GM19193 (cell line): ENCODE results near the gene DUSP15.

Experiments used
- POLR2A ChIP-seq: IDR thresholded peaks from 4 replicates; pipeline ENCODE4 v1.6.1; 2011; ENCODE audit not compliant: insufficient read depth, insufficient read length; ENCODE audit errors: extremely low read depth

The DUSP15 gene

DNA sequence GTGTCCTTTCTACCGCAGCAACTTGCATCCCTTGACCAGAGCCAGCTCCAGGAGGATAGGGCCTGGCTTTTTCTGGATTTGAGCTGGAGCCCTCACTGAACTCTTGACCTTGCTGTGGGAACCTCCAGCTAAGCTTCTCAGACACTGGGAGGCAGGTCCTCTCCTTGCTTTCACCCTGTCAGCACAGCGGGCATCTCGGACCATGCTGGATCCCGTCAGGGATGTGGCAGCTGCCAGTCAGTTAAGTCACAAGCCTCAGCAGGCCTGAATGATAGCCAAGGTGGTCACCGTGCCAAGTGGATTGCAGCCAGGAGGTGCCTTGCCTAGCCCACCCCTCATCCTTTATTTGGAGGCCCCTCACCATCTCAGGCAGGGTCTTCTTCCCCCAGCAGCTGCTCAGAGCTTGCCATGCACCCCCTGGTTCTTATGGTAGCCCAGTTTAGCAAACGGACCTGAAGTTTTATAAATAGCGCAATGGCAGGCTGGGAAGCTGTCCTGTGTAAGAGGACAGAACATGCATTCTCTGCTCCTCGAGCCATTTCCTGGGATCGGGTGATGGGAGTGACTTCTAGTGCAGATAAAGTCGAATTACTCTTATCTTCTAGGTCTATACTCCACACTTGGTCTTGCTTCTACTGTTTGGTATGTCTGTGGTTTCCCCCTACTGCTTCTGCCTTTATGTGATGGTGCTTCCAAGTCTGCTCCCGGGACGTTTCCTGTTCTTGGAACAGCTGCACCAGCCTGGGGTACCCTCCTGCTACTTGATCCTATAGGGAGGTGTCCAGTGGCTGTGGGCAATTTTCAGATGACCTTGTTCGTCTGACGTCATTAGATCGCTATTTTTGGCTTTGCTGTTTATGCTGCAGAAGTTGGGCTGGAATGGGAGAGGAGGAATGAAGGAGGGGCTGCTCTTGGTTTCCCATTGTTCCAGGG lies 58.3 kb downstream of the DUSP15 start:
- TF ChIP-seq POLR2A, result no peak

DNA sequence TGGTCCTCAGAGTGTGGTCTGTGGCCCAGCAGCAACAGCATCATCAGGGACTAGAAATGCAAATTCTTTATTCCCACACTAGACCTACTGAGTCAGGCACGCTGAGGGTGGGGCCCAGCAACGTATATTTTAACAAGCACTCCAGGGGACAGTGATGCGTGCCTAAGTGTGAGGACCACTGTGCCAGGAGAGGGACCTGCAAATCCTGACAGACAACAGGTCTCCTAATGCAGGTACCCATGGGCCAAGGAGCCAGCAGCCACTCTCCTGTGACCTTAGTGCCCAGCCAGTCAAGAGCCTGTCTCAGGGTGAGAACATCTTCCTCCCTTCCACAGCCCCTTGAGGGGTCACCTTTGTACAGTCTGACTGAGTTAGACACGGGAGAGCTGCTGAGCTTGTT lies 59.1 kb downstream of the DUSP15 start:
- no peak for TF ChIP-seq POLR2A
